ENCODE measurements around the gene PELI3.
"Not testable (repeated sequence)": the region's sequence is repeated elsewhere in the genome, so short reads cannot be mapped to it uniquely, and the experiment has no call there.

PELI3 gene

DNA sequence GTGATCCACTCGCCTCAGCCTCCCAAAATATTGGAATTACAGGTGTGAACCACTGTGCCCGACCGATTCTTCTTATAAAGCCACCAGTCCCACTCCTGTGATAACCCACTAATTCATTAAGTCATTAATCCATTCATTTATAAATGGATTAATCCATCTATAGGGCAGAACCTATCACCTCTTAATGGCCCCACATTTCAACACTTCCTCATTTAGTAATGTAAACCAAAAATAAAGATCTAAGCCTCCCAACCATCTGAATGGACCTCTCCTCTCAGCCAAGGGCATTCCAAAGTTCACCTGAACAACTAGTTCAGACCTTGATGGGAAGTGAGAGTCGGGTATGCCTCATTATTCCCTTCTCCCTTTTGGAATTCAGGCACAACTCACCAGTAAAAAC is 18.2 kb upstream of the PELI3 start:
- no peak for DNase-seq

DNA sequence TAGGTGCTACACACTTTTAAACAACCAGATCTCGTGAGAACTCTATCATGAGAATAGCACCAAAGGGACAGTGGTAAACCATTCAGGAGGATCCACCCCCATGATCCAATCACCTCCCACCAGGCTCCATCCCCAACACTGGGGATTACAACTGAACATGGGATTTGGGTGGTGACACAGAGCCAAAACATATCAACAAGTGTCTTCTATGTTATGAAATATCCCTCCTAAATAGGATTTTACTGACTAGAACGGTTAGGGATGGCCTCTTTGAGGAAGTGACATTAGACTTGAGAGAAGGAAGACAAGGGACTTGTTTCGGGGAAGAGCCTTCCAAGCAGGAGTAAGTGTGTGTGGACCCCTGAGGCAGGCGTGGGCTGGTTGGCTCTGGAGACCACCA is 16.1 kb upstream of the PELI3 start:
- DNase-seq, result no peak

DNA sequence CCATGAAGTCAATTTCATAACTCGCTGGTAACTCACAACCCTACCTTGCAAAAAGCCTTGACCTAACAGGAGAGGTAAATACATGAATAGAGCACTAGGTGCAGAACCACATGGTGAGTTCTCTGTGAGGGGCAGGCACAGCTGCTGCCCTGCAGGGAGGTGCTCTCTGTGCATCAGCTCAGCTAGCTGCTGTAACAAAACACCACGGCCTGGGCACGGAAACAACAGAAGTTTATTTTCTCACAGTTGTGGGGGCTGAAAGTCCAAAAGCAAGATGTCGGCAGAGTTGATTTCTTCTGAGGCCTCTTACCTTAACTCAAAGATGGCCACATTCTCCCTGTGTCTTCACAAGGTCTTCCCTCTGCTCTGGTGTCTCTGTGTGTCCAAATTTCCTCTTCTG is 15.0 kb upstream of the PELI3 start:
- DNase-seq, result no peak

DNA sequence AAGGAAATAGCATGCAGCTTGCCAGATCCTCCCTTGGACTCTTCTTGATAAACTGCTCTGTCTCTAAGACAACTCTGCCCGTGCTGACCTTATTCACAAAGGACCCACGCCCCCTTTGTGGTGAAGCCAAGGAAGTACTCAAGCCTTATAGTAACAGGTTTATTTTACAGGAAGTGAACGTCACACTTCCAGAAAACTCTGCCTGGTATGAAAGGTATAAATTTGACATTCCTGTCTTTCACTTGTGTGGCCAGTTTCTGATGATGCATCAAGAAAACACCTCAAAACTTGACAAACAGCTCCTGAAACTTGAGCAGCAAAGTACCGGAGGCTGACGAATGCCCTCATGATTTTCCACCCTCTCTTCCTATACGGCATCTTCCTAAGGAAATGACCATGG is 12.5 kb upstream of the PELI3 start:
- no peak for DNase-seq

DNA sequence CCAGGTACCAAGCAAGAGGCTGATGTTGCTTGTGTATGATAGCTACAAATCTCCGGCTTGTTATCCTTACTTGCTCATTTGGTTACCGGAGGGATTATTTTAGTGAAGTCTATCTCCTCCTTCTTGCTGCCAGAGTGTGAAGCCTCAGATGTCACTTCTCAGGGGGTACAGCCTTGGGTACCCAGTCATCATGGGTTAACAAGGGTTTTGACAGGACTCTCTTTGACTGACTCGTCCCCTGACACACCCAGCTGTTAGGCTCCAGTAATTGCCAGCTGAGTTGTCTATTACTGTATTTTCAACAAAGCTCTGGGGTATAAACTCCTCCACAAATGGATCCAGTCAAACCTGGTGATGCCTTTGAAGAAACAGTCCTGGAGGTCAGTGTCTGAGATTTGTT is 11.9 kb upstream of the PELI3 start:
- DNase-seq, result no peak

DNA sequence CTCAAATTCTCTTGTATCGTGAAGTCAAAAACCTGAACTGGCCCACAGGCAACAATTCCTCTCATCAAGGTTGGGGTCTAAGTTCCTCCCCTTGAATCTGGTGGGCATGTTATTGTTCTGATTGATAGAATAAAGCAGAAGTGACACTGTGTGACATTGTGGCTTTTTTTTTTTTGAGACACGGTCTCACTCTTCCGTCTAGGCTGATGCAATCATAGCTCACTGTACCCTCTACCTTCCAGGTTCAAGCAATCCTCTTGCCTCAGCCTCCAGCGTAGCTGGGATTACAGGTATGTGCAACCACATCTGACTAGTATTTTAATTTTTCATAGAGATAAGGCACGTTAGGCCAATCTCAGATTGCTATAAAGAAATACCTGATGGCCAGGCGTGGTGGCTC is 8.9 kb upstream of the PELI3 start:
- peak; percentile 48 for DNase-seq

DNA sequence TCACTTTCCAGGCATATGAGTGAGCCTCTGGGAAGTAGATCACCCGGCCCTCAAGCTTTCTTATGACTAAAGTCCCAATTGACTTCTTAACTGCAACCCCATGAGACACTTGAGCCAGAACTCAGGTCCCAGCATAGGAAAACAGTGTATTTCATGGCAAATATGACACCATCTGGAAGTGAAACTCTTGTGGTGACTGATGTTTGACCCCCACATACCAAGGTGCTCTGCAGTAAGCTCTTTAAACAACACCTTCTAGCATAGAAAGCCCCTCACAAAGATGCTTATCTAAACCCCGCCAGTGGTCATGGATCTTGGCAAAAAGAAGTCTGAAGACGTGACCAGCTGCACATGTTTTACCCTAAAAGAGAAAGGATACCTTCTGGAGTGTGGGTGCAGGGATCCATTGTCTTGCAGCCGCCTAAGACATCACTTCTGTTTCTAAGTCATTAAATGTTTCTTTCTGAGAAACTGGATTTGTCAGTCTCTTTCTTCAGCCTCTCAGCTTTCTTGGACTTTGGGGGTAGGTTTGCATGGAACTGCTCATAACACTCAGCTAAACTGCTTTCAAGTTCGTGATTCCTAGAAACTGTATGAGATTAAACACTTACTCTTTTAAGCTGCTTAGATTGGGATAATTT is 7.4 kb upstream of the PELI3 start:
- DNase-seq, result no peak

DNA sequence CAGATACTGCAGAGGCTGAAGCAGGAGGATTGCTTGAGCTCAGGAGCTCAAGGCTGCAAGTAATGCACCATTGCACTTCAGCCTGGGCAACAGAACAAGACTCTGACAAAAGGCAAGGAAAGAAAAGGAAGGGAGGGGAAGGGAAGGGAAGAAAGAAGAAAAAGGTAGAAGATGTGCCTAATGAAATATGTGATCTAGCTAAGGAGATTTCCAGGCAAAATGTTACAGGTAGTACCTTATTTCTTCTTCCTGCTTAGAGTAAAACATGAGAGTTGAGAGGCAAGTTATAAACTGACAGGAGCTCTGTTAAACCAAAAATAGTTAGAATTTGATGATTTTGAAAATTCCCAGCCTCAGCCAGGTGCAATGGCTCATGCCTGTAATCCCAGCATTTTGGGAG is 4.7 kb upstream of the PELI3 start:
- DNase-seq, result no peak

DNA sequence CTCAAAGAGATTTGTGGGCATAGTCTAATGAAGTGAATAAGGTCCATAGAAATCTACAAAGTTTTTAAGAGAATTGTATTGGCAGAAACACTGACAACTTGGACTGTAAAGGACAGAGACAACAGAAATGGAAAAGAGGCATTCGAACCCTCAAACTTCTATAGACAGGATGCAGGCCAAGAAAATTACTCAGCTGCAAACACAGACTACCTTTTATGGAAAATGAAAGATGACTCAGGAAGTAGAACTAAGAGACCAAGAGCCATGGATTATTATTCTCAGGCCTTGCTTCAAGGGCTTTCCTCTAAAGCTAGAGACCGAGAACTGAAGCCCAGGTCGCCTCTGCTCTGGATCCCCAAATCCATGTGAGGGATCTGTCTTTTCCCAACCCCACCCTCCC is 3.8 kb upstream of the PELI3 start:
- no peak for DNase-seq

DNA sequence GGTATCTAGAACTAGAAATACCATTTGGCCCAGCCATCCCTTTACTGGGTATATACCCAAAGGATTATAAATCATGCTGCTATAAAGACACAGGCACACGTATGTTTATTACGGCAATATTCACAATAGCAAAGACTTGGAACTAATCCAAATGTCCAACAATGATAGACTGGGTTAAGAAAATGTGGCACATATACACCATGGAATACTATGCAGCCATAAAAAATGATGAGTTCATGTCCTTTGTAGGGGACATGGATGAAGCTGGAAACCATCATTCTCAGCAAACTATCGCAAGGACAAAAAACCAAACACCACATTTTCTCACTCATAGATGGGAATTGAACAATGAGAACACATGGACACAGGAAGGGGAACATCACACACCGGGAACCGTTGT is 2.6 kb upstream of the PELI3 start:
- DNase-seq, result not testable (repeated sequence)

DNA sequence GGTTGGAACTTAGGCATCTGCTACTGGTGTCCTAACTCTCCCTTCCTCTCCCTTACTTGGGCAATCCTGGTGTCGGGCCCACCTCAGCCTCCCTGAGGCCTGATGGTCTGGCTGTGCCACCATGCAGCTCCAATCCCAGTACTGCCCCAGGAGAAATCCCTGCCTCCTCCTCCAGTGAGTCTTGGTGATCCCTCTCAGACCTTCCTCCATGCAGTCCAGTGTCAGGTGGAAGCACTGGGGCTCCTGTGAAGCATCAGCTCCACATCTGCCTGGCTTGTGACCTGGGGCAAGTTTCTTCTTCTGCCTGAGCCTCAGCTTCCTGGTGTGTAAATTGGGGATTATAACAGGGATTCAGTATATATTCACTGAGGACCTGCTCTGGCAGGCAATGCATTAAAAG is 1.8 kb upstream of the PELI3 start:
- no peak for DNase-seq

DNA sequence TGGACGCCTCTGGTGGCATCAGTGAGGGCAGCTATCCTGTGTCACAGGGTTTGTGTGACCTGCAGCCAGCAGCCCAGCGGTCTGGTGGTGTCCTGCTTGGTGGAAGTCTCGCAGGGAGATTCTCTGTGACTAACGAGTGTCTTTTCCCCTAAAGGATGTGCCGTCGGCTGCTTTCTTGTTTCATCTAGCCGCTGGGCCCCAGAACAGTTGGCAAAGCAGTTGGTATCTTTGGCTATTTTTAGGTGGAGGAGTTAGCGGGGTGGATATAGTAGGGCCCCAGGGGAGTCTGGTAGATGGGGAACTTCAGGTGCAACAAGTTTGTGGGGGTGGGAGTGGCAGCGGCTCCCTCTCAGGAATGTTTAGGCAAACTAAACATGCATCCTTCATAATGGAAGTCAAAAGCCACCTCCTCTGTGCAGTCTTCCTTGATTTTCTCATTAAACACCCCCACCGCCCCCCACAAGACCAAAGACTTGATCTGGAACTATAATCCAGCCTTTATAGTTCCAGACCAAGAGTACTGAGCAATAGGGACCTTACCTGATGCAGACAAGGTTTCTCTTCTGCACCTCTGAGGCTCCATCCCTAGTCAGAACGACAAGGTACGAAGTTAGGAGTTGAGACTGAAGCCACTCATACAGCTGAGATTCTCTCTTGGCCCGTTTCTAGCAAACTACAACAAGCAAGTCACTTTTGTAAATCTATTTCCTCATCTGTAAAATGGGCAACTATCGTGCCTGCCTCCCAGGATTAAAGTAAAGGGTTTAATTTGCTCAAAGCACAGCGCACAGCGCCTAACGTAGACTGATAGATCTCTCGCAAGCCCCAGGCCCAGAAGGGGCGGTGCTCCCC is 1.1 kb upstream of the PELI3 start:
- DNase-seq, result no peak

DNA sequence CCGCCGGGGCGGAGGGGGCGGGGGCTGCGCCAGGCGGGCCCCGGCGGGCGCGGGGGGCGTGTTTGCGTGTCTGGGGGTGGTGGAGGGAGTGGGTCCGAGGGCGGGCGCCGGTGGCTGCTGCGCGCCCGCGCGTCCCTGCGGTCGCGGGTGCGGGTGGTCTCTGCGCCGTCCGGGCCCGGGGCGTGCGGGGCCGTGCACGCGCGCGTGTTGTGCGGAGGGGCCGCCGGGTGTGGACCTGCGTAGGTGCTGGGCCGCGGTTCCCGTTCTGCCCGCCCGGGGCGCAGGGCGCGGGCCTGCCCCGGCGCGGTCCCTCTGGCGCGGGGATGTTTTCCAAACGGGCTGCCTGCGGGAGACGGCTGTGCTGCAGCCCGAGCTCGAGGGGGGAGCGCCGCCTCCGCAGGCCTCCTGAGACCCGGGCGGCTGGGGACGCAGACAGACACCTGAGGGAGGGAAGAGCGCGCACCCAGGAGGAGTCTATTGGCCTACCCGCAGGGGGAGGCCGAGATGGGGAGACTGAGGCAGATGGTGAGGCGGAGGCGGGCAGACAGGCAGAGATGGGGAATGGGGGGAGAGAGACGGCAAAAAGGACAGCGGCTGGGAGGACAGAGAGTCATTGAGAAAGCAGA is 442 bp downstream of the PELI3 start:
- peak; percentile 46 for DNase-seq

DNA sequence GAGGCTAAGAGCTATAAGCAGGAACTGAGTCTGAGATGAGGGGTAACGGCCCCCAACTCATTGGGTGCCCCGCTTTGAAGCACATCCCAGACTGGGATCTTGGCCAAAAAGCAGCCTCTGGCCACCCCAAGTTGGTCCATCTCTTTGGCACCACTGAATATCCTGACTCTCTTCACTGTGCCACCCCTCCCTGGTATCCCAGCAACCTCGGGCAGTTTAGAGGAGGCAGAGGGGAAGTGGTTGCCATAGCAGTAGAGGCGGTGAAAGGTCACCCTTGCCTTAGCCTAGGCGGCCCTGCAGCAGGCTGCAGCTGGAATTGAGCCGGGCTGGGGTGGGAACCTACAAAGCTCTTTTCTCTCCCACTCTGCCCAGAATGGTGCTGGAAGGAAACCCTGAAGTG is 1.1 kb downstream of the PELI3 start:
- DNase-seq, result peak; percentile 74

DNA sequence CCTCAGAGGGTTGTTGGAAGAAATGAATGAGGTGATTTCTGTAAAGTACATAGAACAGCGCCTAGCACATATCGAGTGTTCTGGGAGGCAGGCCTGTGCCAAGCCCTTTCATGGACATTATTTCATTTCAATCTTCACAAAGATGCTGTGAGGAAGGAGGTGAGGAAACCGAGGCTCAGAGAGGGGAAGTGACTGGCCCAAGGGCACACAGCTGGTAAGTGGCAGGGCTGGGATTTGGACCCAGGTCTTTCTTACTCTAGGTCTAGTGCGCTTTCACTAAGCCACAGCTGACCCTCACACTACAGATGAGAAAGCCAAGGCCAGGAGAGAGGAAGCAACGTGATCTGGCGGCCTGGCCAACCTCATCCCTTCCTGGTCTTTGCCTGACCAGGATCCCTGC is 2.0 kb downstream of the PELI3 start:
- no peak for DNase-seq

DNA sequence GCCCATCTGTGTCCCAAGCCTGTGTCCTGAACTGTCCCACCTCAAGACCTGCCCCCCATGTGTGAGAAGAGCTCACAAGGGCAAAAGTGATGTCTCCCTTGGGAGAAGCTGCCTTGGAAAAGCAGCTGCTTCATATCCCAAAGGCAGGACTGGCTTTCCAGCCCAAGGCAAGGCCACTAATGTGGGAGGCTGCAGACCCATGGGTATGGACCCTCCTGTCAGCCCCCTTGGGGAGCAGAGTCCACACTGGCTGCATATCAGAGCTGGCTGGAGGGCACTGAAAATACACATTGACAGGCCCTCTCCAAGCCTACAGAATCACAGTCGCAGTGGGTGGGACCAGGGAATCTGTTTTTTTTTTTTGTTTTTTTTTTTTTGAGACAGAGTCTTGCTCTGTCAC is 2.7 kb downstream of the PELI3 start:
- no peak for DNase-seq

DNA sequence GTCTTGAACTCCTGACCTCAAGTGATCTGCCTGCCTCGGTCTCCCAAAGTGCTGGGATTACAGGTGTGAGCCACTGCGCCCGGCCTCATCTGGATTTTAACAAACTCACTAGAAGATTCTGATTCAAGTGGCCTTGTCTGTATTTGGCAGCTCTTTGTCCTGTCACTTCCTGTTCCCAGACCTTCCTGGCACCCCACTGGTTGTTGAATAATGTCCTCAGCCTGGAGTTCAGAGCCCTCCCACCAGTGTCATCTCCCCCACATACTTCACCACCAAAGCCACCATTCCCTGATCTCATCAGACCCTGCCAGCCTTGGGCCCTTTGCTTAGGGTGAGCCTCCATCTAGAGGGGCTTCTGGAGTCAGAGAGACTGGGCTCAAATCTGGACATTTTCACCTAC is 3.3 kb downstream of the PELI3 start:
- no peak for DNase-seq

DNA sequence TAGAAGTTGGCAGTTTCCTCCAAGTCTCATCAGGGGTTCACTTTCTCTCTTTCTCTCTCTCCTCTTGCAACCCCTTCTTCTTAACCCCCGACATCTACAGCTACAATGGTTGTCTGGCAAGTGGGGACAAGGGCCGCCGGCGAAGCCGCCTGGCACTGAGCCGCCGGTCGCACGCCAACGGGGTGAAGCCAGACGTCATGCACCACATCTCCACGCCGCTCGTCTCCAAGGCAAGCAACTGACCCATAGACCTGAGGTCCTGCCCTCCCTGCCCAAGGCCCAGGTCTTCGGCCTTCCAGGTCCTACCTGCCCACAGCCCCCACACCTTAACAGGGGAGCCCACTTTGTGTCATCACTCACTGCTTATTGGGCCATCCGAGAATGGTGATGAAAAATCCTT is 4.4 kb downstream of the PELI3 start:
- no peak for DNase-seq

DNA sequence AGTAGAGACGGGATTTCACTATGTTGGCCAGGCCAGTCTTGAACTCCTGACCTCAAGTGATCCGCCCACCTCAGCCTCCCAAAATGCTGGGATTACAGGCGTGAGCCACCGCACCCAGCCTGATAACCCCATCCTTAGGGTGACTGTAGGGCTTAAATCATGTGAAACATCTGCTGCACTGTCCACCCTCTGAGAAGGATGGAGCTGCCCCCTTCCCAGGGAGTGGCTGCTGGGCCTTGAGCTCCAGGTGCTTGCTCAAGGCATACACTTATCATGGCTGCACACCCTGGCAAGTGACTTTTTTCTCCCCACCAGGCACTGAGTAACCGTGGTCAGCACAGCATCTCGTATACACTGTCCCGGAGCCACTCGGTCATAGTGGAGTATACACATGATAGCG is 5.3 kb downstream of the PELI3 start:
- DNase-seq, result no peak

DNA sequence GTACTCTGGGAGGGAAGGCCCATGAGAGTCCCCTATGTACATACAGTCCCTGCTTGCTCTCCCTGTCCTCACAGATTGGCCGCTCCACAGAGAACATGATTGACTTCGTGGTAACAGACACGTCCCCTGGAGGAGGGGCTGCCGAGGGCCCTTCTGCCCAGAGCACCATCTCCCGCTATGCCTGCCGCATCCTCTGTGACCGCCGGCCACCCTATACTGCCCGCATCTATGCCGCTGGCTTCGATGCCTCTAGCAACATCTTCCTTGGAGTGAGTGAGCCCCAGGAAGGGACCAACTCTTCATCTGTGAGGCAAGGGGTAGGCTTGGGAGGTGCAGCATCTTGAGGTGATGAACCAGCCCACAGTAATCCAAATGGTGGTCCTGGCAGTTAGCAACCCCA is 6.5 kb downstream of the PELI3 start:
- no peak for DNase-seq

DNA sequence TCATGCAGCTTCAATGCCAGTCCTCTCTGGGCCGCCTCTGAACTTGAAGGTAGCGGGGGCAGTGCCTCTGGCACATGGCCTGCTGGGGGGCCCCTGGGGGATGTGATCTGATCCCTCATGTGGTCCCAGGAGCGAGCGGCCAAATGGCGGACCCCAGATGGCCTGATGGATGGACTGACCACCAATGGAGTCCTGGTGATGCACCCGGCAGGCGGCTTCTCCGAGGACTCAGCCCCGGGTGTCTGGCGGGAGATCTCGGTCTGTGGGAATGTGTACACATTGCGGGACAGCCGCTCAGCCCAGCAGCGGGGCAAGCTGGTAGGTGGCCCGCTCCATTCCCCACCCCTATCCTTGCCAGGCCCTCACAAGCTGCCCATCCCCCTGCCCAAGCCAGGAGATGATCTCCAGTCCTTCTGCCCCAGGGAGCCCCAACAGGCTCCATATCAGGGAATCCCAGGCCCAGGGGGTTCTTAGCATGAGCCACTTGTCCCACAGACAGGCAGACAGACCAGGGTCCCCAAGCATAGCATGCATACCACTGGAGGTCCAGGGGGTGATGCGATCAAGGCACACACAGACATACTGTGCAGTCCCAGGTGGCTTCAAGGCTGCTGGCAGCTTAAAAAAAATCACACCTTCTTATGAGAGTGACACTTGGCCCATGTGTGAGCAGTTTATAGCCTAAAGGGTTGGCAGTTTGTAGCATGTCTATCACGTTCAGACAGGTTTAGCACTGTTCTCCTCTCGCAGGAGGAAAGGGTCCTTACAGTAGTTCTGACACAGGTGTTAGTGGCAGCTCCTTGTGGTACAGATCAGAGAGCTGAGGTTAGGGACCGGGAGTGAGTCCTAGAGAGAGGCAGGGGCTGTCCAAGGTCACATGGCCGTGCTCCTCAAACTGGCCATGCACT is 7.2 kb downstream of the PELI3 start:
- DNase-seq, result no peak

DNA sequence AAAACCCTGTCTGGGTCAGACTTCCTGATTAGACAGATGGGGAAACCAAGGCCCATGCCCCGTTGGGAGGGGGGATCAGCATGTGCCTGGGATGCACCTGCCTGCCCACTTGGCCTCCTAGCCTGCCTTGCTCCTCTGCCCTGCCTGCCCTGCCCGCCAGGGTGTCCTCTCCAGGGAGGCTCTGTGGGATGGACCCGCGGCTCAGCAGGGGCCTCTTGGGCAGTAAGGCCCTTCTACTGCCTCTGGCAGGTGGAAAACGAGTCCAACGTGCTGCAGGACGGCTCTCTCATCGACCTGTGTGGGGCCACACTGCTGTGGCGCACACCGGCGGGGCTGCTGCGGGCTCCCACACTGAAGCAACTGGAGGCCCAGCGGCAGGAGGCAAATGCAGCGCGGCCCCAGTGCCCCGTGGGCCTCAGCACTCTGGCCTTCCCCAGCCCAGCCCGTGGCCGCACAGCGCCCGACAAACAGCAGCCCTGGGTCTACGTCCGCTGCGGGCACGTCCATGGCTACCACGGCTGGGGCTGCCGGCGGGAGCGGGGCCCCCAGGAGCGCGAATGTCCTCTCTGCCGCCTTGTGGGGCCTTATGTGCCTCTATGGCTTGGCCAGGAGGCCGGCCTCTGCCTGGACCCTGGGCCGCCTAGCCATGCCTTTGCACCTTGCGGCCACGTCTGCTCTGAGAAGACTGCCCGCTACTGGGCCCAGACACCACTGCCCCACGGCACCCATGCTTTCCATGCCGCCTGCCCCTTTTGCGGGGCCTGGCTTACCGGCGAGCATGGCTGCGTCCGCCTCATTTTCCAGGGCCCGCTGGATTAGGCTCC is 8.9 kb downstream of the PELI3 start:
- no peak for DNase-seq

Data from hematopoietic multipotent progenitor cell treated with erythropoietin and hydrocortisone succinate and interleukin-3 and kit ligand, for 4 days (in vitro differentiated cells).